KBM-7 (cell line): Measurements from ENCODE around the gene TMPRSS3.

Source experiments
- DNase-seq: peaks from one replicate; pipeline ENCODE4 v3.0.0-alpha.2; 2015
- in situ Hi-C: fragments of 300-500 bp; cut with MboI; formaldehyde crosslinking; loops from 2 replicates; pipeline ENCODE4 v1.14.3; 2020; ENCODE audit warnings: low sequenced_read_pairs, low pct_unique_long_range_greater_than_20kb, mixed read lengths

The TMPRSS3 gene

DNA sequence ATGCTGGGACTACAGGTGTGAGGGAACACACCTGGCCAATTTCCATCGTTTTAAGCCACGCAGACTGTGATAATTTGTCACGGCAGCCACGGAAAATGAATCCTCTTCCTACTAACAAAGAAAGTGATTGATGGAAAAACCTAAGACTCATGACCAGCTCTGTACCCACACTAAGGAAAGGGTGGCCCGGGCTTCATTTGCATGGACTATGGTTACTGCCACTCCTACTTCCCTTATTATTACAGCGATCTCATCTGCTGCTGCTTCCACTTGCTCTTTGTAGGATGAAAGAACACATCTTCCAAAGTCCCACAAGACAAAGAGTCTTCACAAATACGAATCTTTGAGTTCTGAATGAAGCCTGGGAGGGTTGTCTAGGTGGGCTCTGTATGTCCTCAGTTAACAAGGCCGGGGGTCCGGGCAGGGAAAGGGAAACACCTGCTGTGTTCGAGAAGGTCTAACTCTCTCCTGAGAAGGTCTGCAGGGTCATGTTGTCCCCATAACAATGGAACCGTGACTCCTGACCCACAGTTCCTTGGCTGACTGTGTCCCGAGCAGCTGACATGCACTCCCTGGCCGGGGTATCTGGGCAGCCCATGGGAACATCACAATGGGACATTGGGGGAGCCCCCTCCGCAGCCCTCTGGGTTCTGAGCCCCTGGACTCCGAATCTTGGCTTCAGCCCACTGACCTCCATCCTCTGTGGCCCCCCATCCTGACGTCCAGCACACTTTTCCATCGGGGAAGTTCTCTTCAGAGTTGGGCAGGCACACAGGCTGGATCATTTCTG is 16.2 kb downstream of the TMPRSS3 start:
- DNase-seq = no peak

DNA sequence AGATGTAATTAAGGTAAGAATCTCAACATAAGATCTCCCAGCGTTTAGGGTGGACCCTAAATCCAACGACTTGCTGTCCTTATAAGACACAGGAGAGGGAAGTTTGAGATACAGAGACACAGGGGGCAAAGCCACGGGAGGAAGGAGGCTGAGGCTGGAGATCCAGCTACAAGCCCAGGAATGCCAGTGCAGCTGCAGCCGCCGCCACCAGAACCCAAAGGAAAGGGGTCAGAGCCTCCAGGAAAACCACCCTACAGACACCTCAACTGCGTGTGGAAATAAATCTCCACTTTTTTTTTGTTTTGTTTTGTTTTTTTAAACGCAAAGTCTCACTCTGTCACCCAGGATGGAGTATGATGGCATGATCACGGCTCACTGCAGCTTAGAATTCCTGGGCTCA is 17.4 kb downstream of the TMPRSS3 start:
- in situ Hi-C loops = no loop called here

More for the DNA sequence above, 16.2 kb downstream of the TMPRSS3 start:
- in situ Hi-C loops = no loop called here

DNA sequence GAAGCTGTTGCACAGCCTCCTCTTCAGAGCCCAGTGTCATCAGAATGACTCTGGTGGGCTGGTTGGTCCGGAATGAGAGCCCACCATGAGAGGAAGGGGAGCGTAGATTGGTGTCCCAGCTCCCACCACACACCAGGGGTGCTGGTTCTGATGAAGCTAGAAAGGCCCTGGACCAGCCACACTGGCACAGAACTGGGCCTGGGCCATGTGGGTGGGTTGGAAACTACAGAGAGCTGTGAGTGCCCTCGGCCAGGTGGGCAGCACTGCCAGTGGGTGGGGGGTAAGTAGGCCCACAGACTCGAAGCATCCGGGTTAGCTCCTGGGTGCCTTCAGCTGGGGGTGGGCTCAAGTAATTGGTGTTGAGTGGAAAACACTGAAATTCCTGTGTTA is 17.9 kb downstream of the TMPRSS3 start:
- in situ Hi-C loops = no loop called here
- DNase-seq = no peak

More for the DNA sequence above, 17.4 kb downstream of the TMPRSS3 start:
- DNase-seq = no peak

DNA sequence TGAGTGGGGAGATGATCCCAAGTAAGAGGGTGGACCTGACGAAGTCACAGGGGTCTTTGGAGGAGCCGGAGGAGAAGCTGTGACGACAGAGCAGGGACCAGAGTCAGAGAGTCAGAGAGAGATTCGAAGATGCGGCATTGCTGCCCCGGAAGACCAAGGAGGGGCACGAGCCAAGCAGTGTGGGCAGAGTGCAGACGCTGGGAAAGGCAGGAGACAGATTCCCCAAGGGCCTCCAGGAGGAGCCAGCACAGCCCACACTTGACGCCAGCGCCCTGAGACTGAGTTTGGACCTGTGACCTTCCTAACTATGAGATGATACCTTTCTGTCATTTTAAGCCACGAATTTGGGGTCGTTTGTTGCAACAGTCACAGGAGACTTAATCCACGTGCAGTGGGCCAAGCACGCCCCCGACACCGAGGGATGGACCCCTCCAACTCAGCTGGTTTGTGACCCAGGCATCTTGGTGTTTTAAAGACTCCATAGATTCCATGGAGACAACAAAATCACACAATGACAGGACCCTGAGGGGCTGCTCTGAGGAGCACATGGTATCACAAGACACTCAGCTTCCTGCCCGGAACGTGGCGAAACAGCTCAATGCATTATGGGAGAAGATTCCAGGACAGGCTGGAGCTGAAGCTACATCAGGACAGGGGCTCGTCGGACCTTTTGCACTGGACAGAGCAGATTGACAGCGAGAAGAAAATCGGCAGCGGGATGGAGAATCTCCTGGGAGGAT is 18.5 kb downstream of the TMPRSS3 start:
- in situ Hi-C loops = no loop called here
- DNase-seq = no peak

DNA sequence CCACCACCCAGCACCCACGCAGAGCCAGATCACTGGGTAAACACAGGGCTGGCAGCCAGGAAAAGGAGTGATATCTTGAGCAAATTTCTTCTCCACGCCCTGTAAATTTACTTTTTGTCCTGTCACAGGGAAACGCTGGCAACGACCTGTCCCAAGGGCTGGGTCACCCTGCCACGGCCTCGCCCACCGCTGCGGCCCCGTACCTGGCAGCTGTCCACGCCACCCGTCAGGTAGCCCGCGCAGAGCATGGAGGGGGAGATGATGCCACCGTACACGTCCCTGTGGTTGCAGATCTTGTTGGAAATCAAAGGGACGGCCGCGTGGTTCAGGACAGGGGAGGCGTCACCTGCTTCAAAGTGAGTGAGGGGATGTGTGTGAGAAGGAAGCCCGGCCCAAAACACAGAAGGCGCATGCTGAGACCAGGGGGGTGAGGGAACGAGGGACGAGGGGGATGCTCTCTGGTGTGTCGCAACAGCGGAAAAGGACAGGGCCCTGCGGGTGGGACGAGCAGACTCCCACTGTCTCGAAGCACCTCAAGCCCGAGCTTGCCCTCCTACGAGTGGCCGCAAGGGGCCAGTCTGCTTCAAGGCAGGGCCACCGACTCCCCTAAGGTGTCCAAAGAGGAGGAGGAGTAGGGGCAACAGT is 19.4 kb downstream of the TMPRSS3 start:
- in situ Hi-C loops = no loop called here
- no peak for DNase-seq

DNA sequence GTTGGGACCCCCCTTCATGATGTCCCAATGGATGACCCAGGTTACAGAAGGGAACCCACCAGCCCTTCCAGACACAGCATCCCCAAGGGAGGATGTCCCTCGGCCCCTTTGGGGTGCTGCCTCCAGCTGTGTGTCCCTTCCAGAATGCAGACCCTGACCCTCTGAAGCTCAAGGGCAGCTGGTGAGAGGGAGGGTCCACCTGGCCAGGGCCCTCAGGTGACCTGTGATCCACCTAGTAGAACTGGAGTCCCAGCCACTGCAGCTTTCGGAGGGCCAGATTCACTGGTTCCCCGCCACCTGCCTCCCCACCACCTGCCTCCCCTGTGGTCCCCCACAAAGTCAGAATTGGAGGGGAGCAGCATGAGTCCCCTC is 19.9 kb downstream of the TMPRSS3 start:
- in situ Hi-C loops = no loop called here
- DNase-seq = no peak

DNA sequence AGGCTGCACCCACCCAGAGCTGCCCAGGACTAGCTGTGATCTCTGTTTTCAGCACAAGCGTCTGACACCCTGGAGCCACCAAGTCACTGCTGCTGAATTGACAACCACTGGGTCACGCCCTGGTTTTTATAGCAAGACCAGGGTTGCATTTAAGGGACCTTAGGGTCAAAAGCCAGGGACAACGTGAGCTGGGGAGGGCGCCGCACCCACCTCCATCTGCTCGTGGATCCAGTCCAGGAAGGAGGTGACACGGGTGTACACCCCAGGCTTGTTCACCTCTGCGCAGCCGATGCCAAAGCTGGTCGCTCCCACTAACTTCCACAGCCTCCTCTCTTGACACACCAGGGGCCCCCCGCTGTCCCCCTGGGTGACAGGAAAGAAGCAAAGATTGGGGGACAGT is 20.3 kb downstream of the TMPRSS3 start:
- no peak for DNase-seq
- in situ Hi-C loops = no loop called here

DNA sequence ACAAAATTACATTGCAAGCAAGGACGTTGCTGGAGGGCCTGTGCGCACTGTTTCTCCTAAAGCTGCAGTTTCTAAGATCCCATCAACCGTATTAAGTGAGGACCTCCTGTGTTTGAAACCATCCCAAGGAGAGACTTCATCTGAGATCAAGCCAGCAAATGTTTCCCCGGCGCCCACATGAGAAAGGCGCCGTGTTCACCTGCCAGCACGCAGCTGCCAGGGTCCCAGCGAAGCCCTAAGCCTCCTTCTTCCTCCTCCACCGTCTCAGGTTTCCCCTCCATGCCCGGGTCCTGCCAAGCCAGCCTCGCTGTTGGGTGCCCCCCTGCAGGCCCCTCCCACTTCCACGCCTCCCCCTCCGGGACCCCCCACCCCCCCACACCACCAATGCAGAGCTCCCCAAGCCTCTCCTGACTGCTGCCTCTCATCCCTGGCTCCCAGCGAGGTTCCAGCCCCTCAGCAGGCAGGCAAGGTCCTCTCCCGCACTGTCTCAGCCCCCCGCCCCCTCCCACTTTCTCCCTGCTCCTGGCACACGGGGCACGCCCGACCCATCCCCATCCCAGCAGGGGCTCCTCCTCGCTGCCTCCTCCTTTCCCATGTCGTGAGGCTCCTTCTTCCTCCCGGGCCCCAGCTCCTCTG is 20.9 kb downstream of the TMPRSS3 start:
- in situ Hi-C loops = no loop called here
- no peak for DNase-seq

DNA sequence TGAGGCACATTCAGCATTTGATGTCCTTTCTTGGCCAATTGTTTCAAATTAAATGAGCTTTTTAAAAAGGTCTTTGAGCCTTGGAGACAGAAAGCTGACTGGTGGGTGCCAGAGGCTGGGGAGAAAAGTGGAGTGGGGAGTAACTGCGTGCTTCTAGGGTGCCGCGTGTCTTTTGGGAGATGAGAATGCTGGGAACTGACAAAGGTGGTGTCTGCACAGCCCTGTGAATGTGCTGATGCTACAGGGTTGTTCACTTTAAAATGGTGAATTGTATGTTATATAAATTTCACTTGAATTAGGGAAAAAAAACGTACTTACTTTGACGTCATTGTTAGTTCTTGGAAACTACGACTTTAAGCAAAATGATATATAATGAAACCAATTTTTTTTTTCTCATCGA is 21.4 kb downstream of the TMPRSS3 start:
- in situ Hi-C loops = no loop called here
- DNase-seq = no peak

DNA sequence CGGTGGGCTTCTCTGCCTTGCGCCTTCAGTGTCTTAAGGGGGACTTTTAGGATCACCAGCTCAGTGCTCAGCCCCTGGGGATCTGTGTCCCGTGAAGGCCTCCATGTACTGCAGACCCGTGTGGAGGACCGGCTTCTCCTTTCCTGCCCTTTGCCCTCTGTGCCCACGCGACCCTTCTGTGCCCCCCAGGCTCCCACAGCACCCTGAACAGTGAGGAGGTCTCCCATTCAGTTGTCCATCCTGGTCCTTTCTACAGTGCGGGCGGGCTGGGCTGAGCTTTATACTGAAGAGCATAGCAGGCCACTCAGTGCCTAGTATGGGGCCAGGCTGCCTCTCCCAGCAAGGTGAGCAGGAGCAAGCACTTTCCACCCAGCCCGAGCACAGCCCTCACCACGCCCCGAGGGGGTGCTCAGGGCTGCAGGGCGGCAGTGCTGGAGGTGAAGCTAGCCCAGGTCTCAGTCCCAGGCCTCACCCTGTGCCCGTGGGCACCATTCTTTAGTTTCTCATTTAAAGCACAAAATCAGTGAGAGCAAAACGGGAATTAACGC is 21.9 kb downstream of the TMPRSS3 start:
- DNase-seq = no peak
- in situ Hi-C loops = no loop called here

DNA sequence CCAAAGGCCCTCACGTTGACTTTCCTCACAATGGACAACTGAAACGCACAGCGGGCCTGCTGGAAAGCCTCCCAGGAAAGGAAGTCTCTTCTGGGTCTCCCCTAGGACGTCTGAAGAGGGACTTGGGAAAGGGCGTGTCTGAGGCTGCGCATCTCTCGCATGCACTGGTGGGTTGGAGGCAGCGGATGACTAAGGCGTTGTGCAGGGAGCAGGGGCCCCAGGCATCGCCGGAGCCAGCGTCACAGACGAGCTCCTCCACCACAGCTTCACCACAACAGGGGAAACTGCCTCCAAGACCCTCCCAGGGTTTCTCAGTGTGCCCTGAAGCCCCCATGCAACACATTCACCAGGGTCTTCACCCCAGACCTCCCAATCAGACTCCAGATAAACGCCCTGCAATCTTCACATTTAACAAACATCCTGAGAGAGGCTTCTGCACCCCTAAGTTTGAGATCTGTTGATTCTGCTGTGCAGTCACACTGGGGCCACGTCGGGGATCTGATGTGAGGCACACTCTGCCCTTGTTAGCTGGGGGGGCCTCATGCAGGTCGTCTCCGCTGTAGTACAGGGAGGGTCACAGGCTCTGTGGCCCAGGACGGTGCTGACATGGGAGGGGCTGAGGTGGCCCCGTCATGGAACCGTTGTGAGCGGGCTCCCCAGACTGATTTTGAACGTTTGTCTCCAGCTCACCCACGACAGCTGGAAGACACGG is 22.5 kb downstream of the TMPRSS3 start:
- no peak for DNase-seq
- in situ Hi-C loops = no loop called here

DNA sequence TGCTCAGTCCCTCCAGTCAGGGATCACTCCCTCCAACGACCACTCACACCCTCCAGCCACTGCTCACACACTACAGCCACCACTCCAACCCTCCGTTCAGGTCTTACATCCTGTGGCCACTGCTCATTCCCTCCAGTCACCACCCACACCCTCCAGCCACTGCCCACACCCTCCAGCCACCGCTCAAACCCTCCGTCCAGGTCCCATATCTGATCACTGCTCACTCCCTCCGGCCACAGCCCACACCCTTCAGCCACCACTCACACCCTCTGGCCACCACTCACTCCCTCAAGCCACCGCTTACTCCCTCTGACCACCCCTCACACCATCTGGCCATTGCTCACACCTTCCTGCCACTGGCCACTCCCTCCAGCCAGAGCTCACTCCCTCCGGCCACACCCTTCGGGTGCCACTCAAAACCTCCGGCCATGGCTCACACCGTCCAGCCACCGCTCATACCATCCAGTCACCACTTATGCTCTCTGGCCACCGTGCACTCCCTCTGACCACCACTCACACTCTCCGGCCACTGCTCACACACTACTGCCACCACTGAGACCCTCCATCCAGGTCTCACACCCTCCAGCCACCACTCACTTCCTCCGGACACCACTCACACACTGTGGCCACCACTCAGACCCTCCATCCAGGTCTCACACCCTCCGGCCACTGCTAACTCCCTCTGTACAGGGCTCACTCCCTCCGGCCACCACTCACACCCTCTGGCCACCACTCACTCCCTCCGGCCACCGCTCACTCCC is 24.8 kb downstream of the TMPRSS3 start:
- in situ Hi-C loops = no loop called here

DNA sequence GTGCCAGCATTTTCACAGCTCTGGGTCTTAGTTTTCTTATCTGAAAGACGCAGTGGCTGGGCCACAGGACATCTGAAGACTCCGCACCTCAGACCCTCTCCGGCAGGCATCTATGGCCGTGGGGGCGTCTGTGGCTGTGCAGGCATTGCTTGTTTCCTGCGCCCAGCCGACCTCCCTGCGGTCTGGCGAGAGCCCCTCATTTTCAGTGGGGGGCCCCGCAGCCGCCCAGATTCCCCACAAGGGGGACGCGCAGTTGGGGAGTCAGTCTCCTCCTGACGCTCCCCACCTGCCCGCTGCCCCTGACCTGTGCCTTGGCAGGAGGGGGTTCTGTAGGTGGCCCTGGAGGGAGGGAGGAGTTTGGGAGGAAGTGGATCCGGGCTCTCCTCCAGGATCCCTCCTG is 26.0 kb downstream of the TMPRSS3 start:
- no peak for DNase-seq
- in situ Hi-C loops = no loop called here

More for the DNA sequence above, 24.8 kb downstream of the TMPRSS3 start:
- DNase-seq = no peak

DNA sequence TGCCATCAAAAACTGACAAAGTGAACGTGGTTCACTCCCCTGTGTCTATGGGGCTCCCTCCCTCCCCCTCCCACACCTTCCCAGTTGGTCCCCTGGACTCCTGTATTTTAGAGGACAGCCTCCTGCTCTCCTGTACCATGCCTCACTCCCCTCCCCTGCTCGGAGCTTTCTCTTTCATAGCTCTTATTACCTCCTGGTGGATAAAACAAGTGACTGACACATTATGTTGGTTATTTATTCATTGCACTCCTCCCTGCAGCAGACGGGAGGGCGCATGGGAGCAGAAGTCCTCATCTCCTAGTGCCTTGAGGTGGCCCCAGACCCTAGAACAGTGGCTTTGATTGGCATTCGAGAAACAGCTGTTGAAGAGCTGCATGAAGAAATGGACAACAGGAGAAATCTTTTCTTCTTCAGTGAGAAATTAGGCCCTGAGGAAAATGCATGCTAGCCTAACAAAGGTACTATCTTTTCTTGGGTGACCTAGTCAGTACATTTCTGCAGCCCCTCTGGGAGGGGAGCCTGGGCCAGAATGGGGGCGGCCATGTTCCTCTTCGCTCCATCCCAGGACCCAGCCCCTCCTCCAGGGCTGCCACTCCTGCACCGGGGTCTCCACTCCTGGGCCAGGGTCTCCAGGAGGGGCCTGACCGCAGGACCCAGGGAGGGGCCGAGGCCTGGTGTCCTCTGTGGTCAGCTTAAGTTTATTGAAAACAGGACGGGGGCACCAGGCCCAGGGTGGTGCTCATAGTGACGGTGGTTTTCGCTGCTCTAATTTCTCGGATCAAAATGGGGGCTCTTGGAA is 28.3 kb downstream of the TMPRSS3 start:
- in situ Hi-C loops = no loop called here
- DNase-seq = no peak

DNA sequence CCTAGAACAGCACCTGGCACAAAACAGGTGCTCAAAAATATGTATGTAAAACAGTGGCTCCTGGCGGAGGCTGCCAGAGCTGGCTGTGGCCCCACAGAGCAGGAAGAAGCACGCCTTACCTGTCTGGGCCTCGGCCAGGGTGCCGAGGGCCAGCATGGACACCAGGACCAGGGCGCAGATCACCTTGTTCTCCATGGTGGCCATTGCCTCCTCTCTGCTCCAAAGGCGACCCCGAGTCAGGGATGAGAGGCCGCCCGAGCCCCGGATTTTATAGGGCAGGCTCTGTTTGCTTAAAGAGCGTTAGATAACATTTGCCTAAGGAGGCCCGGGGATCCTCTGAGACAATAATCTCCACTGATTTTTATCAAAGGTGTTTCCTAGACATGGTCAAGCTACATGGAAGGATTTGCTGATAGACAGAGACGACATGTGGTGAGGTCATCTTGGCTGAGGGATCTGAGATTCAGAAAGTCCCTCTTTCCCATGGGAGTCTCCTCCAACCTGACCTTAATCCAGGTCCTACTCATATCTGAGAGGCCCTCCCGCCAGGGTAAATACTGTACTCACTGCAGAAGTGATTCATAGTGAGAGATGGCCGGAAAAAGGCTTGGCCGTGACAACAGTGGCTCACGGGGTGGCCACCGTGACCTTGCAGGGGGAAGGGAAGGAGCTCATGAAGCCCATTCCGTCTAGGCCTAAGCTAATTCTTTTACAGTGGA is 29.4 kb downstream of the TMPRSS3 start, which contains the start of gene TFF1:
TSS of gene TFF1 (minus strand) at position 244 of the 719 bp plus-strand sequence. CDS start at position 204, 40 bp downstream.
- DNase-seq = no peak
- in situ Hi-C loops = no loop called here

DNA sequence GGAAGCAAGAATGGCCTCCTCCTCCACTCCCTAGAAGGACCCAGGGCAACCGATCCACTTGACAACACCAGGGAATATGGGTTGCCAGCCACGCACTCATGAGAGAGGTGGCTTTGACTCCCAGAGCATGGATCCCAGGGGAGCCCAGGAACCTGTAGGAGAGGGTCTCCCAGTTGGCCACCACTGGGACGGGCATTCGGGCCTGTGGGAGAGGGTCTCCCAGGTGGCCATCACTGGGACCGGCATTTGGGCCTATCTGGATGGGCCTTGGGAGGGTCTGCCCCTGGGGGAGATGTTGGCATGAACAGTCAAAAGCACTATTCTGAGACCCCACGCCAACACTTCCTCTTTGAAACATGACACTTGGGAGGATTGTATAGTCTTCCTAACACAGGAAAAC is 30.1 kb downstream of the TMPRSS3 start:
- in situ Hi-C loops = no loop called here
- DNase-seq = no peak
